Activated CD4-positive, CD25-positive, alpha-beta regulatory T cell treated with anti-CD3 and anti-CD28 coated beads, Interleukin-2, amount 50 U/mL, for 24 hours (primary cell): Measurements from ENCODE around the gene SAFB2.

Experiments used
- ATAC-seq, 2 donors: fragments of 150-1000 bp; cut with Tn5 transposase; one replicate each; pipeline ENCODE4 v1.10.0; 2021; ENCODE audit warnings: mild to moderate bottlenecking in 1 of 2, moderate library complexity in 1 of 2

Gene SAFB2

DNA sequence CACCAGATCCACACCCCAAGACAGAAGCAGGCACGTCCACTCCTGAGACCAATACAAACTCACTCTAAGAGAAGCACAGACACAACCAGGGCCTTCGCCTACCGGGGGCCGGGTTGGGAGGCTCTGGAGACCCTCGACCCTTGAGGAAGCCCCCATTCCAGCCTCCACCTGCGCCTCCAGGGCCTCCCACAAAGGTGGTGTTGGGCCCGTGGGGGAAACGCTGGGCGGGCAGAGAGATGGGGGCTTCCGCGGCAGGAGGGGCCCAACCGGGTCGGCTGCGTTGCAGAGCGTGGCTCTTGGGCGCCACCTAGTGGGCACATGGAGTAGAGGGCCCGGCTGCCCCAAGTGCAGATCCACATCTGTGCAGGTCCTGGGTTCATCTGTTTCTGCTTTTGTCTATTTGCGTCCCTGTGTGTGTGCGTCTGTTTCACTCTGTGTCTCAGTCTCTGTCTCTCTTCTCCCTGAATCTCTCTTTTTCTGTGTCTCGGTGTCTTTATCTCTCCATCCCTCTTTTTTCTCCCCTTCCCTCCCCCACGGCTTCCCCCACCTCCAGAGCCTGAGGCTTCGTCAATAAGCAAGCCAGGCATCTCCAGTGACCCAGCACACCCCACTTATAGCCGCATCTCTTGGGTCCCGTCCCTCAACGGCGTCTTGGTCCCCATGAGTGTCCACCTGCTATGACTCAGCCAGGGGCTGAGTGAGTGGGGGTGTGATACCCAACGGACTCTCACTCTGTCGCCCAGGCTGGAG lies 44.3 kb downstream of the SAFB2 start:
- ATAC-seq: peak; percentile 71 to 83

- ATAC-seq: no peak
Measured at GRCh38 chr19:5575590-5575989, 47.0 kb downstream of the SAFB2 start.

DNA sequence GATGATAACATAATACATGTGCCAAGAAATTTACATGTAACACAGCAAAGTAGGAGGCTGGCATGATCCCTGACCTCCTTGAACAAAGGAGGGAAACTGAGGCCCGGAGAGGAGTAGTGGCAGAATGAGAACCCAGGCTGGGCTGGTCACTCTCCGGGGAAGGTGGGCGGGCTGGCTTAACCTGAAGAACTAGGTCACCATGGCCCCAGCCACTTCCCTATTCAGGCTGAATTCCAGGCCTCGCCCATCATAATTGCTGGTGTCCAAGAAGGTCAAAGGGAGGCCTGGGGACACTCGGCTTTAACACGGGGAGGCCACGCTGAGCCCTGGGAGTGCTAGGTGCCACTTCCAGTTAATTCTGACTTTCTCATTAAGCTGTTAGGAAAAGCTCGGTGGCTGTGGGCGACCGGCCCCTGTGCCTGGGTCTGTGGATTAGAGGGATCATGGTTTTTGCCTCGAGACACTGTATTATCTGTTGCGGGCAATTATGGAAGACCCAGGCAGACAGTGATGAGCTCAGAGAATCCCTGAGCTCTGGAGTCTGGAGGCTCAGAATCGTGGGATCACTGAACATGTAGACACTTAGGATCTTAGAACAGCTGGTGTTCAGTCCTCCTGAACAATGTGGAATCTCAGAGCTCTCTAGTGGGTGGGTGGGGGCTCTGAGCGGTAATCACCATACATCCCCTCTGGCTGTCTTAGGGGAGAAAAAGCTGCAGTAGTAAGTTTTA lies 49.9 kb downstream of the SAFB2 start:
- no peak for ATAC-seq

DNA sequence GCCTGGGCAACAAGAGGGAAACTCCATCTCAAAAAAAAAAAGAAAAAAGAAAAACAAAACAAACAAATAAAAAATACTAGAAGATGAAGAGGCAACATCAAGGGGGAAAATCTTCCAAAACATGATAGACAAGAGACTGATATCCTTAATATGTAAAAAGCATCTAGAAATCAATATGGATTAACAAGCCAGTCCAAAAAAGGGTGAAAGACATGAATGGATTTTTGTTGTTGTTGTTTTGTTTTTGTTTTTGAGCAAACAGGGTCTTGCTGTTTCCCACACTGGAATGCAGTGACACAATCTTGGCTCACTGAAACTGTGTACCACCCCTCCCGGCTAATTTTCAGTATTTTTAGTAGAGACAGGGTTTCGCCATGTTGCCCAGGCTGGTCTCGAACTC lies 50.8 kb downstream of the SAFB2 start:
- no peak for ATAC-seq

DNA sequence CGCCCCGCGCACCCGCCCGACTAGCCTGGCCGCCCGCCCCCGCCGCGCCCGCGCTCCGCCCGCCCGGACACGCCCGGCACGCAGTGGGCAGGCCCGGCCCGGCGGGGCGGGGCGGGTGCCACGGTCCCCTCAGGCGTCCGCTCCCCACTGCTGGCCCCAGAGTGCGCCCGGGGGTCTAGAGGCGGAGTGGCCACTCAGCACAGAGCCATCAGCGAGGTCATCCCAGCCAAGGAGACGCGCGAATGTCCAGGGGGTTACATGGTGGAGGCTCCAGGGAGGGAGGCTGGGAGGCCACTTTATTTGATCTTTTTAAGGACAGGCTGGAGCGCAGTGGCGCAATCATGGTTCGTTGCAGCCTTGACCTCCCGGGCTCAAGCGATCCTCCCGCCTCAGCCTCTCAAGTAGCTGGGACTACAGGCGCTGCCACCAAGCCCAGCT lies 54.6 kb downstream of the SAFB2 start:
- ATAC-seq: no peak

- ATAC-seq: no peak
Measured at GRCh38 chr19:5567360-5567969, 55.1 kb downstream of the SAFB2 start, which contains the start of gene TINCR. TSS of gene TINCR (minus strand) at chr19:5567953.

GRCh38 chr19:5564930-5565329 lies 57.6 kb downstream of the SAFB2 start:
- ATAC-seq: no peak

GRCh38 chr19:5563935-5564612 lies 58.5 kb downstream of the SAFB2 start:
- ATAC-seq: no peak

GRCh38 chr19:5563008-5563431 lies 59.6 kb downstream of the SAFB2 start:
- no peak for ATAC-seq

GRCh38 chr19:5562280-5562679 lies 60.3 kb downstream of the SAFB2 start:
- no peak for ATAC-seq

DNA sequence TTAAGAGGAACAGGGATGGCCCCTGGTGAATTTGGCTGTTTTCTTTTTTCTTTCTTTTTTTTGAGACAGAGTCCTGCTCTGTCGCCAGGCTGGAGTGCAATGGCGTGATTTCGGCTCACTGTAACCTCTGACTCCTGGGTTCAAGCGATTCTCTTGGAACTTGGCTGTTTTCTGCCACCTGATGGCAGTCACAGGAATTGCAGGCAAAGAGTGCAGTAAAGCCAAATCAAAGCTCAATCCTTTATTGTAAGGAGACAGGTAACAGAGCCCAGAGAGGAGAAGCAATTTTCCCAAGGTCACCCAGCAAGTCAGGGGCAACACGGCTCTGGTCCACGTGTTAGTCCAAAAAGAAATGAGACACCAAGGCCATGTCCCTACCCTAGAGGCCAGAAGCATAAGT lies 61.0 kb downstream of the SAFB2 start:
- ATAC-seq: no peak

DNA sequence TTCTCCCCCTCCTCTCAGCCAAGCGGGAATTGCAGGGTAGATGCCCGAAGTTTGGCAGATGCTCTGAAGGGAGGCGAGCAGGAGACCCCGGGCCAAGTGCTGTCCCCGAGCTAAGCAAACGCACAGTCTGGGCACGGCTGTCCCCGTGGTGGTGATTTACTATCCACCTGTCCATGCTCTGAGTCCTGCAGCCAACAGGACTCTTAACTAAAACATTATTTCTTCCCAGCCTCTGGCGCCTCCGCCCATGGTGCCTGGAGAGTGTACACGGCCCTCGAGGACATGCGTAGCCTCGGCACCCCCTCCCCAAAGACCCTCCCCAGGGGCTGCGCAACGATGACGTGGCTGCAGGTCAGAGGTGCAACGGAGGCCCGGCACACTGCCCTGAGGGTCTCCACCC lies 62.4 kb downstream of the SAFB2 start:
- ATAC-seq: no peak

GRCh38 chr19:5559804-5560133 lies 62.8 kb downstream of the SAFB2 start:
- no peak for ATAC-seq

GRCh38 chr19:5558101-5558621 lies 64.4 kb downstream of the SAFB2 start:
- ATAC-seq: no peak

DNA sequence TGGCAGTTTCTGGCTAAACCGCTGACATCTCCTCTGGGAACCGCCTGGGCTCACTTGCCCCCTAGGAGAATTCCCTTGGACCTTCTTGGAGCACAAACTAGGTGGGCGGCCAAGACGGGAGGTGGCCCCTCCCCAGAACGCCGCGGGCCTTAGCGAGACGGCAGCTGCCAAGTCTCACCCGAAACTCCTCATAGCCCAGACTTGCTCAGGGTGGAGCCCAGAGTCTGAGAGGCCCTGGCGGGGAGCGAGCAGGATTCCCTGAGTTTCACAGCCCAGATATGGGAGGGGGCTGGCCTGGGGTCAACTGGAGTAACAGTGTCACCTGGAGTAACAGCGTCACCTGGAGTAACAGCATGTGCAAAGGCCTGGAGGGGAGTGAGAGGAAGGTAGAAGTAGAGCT lies 64.9 kb downstream of the SAFB2 start:
- no peak for ATAC-seq

DNA sequence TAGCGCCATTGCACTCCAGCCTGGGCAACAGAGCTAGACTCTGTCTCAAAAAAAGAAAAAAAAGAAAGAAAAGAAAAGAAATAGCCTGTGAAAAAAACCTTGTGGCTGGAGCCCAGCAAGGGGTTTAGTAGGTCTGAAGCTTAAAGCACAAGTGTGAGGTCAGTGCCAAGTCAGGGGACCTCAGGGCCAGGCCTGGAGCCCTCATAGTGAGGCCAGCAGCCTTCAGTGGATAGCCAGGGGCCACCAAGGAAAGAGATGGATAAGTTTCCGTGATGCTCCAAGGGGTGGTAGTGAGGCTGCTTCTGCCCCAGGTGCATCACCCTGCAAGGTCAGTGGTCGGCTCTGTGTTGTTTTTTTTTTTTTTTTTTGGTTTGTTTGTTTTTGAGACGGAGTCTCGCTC lies 67.7 kb downstream of the SAFB2 start:
- ATAC-seq: no peak

- ATAC-seq: no peak
Measured at GRCh38 chr19:5553892-5554291, 68.7 kb downstream of the SAFB2 start.

DNA sequence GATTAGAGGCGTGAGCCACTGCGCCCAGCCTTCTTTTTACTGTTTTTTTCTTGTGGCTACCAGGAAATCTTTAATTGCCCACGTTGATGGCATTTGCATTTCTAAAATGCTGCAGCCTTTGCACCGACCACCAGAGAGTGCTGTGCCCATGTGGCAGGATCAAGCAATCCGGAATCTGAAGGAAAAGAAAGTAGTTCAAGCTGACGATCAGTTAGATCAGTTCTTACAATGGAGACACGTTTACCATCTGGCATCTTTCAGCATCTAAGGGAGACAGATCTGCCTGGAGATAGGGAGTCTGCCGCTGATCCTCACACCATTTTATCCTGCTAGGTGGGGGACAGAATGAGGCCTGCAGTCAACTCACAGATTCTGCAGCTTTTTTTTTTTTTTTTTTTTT lies 74.7 kb downstream of the SAFB2 start:
- ATAC-seq: no peak

- ATAC-seq: no peak
Measured at GRCh38 chr19:5545984-5546383, 76.6 kb downstream of the SAFB2 start.

GRCh38 chr19:5545051-5545450 lies 77.5 kb downstream of the SAFB2 start:
- ATAC-seq: no peak

DNA sequence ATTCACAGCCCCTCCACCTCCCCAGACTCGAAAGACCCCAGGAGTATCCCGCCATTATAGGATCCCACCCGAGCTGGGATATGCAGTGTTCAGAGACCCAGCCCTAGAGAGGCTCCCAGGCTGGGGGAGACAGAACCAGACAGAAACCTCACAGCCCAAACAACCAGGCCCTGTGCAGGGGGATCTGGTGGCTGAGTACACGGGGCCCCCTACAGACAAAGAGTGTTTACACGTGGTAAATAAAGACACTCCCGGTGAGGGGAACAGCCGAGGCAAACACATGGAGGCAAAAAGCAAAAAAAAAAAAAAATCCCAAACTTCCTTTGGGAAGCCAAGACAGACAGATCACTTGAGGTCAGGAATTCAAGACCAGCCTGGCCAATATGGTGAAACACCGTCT lies 79.9 kb downstream of the SAFB2 start:
- no peak for ATAC-seq

- no peak for ATAC-seq
Measured at GRCh38 chr19:5541456-5541855, 81.1 kb downstream of the SAFB2 start.

- ATAC-seq: no peak
Measured at GRCh38 chr19:5540208-5540607, 82.4 kb downstream of the SAFB2 start.
